C4-2B (cell line): ENCODE data around the gene KCNAB1.

Source experiments
- CTCF ChIP-seq: fragments of 450-650 bp; conservative IDR thresholded peaks from 2 replicates; pipeline ENCODE4 v1.5.1; 2017; ENCODE audit warnings: mild to moderate bottlenecking
- ZFX ChIP-seq: fragments of 450-650 bp; IDR thresholded peaks from 2 replicates; pipeline ENCODE4 v1.6.1; 2017

GRCh38 chr3:156298938-156299337 is 178.6 kb downstream of the KCNAB1 start:
- TF ChIP-seq CTCF (no peak), ZFX (no peak)
